ENCODE results near the gene ANKH.

ANKH gene

DNA sequence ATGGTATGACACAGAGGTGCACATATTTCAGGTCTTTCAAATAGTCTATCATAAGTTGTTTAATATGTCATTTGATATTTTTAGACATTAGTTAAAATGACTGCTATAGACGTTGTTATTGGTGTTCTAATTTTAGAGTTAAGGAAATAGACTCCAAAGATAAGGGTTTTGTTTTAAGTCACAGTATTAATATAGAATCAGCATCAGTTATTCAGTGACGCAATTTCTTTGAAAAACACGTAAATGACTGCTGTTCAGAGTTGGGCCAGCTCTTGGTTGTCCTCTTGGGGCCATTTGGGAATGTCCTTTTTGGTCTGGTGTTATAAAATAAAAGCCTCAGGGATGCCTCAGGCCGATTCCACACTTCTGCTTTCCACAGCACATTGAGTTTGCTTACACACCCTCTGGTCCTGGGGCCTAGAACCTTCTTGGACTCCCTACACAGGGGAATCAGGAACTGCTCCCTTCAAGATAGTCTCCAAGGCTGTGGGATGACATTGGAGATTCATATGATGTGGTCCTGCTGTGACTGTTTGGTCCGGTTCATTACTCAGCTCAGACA is 192.7 kb downstream of the ANKH start:
- DNase-seq: no peak

DNA sequence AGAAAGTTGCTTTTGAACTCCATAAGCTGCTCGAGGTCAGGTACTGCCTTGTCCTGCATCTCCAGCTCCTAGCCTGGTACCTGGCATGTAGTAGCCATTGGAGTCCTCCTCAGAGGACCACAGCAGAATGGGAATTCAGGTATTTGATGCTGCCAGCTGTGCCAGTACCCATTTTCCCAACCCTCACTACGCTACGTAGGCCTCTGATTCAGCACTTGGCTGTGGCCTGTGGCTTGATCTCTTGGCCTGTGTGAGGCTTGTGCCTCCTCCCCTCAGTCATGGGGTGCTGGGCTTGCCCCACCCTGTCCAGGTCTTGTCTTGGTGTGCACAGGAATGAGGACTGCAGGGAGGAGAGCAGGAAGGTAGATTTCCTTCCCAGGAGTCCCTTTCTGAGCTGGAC is 195.3 kb downstream of the ANKH start:
- no peak for DNase-seq

DNA sequence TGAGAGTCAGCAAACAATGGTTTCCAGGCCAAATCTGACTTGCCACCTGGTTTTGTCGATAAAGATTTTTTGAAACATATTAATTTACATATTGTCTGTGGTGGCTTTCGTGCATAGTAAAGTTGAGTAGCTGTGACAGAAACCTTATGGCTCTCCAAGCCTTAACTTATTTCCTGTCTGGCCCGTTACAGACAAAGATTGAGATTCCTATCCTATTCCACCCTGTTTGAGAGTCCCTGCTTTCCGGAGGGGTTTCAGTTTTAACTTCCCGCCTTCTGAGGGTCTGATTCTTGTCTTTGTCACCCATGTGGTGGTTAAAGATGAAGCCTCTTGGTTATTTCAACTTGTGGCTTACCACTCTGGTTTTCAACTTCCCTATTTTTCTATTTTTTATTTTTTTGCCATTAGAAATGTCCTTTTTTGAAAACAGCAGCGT is 195.7 kb downstream of the ANKH start:
- DNase-seq: peak; percentile 28

DNA sequence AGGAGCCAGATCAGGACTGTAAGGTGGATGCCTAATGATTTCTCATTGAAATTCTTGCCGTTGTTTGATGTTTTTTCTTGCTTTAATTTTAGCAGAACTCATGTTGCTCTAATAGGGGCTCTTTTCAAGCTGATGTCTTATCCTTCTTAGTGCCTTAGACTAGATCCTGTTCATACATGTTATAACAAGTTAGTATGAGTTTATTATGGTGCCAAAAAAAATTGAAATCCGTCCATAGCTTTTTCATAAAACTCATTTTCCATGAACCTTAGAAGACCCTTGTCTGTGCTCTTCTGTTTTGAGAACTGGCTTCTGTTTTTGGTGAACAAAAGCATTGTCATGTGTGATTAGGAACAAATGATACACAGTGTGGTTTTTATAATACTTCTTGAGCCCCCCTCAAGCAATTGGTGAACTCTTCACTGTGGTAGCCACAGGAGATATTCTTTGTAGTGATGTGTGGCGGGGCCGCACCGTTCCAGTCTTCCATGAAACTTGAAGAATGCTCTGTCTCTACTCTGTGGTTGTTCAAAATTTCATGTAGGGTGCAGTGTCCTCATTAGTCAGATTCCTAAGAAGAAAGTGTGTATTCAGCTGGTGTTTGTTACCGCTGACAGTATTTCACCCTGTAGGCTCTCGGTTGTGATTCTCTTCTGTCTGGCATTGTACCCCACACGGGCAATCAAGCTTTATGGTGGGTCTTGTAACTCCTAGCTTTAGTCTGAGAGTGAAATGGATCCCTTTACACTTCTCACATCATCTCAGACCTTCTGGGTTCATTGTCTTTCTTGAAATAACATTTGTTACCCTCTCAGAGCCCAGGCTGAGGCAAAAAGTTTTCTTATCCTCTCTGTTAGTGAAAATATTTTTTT is 196.4 kb downstream of the ANKH start:
- DNase-seq: no peak

DNA sequence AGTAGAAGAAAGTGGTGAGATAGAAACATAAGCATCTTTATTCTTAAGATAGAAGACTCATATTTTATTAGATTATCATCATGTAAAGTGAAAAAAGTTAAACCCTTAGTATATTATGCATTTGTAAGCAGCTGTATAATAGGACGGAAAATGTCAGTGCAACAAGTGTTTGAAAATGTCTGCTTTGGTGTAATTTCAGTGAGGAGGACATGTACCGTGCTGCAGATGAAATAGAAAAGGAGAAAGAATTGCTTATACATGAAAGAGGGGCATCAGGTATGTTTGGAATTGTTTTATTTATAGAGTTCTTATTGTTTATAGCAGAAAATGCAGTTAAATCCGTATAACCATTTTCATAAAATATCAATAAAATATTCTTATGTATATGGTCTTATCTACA is 198.1 kb downstream of the ANKH start:
- DNase-seq: no peak

DNA sequence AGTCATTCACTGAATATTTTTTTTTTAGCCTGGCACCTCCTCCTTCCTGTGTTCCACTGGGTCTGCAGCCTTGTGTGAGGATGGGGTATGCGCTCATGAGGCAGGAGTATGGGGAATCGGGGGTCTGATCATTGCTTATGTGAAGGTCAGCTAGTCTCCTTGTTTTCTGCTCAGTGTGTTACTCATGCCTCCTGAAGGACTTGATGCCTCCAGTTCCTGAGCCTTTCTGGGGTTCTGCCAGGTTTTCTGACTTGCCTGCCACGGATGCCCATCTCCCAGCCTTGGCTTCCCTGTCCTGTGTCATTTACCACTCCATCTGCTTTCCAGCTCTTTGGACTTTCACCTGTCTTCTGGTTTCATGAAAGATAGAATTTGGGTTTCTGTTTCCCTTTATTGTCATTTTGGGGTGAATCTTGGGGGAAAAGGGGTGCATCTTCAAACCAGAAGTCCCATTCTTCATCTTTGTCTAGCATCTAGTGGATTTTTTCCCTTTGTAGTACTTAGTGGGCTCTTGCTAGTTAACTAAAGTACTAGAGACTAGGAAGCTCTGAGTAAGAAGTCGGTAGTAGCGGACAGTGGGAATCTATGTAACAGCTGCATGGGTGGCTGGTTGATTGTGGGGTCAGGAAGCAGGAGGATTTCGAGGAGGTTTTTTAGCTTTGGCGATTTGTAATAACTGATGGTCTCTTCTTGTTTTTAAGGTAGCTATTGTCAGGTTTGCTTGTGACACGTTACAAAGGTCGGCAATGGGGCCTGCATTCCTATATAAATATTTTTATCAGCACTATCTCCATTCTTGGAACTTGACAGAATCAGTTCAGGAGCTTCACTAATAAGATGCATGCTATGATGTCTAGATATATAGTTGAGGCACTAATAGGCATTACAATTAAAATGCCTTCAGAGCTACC is 198.8 kb downstream of the ANKH start:
- DNase-seq: no peak

DNA sequence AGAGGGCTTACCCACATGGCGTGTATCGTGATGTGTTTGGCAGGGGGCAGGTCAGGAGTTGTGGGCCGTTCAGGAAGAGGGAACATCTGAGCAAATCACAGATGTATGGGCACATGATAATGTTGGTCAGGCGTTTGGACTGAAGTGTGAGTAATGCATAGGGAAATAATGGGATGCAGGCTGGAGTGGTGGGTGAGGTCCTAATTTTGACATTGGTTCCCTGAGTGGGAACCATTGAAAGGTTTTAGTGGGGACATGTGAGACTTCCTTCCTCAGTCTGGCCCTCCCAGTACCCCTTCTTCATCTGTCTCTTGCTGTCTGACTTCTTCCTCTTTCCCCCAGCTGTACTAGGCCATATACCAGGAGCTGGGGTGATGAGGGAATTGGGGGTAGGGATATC is 199.5 kb downstream of the ANKH start:
- DNase-seq: no peak

DNA sequence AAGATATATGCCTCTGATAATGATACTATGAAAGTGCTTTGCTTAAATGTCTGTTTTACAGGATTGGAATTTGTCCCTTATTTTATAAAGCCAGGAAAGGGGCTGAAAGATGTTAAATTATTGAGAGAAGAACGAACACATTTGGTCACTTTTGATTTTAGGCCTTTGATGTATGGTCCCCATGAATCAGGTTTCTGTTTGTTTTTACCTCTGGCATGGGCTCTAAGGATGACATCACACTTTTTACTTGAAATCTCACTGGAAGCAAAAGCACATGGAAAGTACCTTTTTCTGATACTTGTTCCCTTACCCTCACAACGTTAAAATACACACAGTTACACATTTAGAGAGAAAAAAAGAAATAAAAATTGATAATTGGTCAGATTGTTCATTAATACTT is 200.2 kb downstream of the ANKH start:
- peak; percentile 29 for DNase-seq

DNA sequence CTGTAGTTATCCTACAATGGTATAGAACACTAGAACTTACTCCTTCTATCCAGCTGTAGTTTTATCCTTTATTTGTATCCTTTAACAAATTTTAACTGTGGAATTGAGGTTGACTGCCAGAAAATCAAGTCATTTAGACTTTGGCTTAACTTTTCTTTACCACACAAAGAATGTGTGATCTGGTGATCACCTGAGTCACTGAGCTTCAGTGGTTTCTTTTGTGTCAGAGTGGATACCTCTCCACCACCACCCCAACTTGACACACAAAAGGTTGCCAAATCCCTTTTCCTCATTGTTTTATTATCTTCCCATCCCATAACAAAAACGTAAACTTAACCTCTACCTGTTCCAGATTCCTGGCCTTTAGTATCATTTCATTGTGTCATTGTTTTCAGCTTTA is 201.6 kb downstream of the ANKH start:
- no peak for DNase-seq

DNA sequence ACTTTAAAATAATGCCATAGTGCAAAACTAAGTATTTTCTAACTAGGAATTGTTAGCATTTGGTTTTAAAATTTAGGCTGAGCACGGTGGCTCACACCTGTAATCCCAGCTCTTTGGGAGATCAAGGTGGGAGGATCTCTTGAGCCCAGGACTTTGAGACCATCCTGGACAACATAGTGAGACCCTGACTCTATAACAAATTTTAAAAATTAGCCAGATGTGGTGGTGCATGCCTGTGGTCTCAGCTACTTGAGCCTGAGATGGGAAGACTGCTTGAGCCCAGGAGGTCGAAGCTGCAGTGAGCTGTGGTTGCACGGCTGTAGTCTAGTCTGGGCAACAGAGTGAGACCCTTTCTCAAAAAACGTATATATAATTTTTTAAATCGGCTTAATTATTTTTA is 202.2 kb downstream of the ANKH start:
- DNase-seq: no peak

DNA sequence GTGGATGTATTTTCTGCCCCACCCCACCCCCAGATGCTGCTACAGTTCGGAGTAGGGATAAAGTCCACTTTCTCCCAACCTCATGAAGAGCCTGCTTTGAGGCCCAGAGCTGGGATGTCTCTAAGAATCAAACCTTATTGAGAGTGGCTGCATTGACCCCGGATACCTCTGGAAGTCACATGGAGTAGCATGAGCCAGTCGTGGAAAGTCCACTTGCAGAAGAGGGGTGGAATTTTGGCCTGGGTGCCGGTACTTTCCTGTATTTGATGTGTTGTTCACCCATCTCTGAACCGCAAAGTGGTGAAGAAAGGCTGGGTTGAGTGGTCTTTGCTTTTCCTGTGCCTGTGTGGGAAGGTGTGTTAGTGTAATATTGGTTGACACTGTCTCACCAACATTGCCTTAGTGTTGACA is 203.4 kb downstream of the ANKH start:
- no peak for DNase-seq

DNA sequence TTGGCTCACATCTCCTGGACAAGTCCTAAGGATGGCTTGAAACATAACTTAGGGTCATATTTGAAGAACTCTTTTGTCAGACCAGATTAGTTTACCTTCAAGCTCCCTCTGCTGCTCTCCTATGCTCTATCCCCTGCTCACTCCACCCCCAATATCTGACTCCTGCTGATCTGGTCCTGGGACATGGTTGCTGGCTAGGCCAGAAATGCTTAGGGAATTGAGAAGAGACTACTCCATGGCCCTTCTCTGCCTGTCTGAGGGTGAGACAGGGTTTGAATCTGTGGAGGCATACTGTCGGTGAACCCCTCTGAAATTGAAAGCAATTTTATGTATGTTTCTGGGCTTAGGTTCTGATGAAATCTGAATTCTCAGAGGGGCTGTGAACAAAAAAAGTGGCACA is 203.8 kb downstream of the ANKH start:
- DNase-seq: no peak

DNA sequence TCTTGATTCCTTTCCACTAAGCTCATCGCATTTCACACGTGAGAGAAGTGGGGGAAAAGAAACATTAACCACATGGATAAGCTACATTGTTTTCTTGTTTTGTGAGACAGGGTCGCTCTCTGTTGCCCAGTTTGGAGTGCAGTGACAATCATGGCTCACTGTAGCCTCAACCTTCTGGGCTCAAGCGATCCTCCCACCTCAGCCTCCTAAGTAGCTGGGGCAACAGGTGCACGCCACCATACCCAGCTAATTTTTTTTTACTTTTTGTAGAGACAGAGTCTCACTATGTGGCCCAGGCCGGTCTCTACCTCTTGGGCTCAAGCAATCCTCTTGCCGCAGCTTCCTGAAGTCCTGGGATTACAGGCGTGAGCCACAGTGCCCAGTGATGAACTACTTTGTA is 204.3 kb downstream of the ANKH start:
- no peak for DNase-seq

DNA sequence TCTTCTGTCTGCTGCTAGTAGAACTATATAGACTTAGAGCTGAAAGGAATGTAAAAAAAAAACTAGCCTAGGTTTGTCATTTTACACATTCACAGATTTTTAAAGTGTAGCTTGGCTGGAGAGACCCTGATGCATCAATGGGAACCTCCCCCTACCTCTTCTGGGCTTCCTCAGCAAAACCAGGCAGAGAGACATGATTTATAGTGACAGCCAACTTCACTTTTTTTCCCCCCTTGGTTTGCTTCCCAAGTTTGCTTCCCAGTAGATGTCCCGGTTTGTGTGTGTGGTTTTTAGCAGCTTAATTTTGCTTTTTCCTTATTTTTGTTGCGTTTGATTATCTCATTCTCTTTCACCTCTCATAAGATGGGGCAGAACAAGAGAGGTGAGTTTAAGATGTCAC is 205.2 kb downstream of the ANKH start:
- no peak for DNase-seq

DNA sequence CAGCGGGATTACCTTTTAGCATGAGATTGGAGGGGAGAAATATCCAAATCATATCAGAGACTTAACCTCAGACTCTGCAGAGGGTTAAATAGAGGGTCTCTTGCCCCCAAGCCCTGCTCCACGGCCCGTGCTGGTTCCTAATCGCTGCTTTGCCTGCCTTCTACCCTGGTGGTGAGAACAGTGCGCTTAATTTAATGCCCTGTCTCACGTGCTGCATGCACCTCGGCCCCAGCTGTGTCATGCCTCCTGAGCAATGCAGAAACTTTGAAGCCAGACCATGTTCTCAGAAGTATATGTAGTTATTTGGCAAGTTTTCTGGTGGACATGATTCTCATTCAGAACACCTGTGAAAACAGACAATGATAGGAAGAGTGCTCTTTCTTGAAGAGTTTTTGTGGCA is 205.6 kb downstream of the ANKH start:
- DNase-seq: peak; percentile 50

DNA sequence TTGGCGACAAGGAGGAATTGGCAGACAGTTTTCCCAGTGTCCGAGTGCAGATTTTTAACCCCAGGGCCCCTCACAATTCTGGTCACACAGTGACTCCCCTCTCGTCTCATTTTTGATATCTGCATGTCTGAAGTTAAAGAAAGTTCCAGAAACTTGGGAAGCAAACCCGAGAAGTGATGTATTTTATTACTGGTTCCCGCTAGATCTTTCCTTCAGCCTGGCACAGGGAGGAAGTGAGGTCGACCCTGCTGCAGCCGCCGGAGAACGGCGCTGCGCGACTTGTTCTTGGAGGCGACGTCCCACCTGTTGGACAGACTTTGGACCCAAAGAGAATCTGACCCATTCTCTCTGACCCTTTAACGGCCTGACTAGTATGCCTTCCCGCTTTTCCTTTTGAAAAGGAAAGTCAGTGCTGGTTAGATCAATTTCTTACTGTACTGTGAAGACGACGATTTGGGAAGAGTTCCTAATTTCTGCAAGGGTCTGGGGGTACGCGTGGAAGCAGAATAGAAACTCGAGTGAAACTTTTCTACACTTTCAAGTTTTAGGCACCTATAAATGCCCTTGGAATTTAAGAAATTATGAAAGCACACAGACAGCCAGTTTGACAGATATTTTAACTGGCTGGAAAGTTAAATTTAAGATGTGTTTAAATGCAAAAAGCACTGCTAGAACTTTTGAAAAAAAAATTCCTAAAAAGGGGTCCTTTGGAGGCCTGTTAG is 206.3 kb downstream of the ANKH start:
- DNase-seq: peak; percentile 19

DNA sequence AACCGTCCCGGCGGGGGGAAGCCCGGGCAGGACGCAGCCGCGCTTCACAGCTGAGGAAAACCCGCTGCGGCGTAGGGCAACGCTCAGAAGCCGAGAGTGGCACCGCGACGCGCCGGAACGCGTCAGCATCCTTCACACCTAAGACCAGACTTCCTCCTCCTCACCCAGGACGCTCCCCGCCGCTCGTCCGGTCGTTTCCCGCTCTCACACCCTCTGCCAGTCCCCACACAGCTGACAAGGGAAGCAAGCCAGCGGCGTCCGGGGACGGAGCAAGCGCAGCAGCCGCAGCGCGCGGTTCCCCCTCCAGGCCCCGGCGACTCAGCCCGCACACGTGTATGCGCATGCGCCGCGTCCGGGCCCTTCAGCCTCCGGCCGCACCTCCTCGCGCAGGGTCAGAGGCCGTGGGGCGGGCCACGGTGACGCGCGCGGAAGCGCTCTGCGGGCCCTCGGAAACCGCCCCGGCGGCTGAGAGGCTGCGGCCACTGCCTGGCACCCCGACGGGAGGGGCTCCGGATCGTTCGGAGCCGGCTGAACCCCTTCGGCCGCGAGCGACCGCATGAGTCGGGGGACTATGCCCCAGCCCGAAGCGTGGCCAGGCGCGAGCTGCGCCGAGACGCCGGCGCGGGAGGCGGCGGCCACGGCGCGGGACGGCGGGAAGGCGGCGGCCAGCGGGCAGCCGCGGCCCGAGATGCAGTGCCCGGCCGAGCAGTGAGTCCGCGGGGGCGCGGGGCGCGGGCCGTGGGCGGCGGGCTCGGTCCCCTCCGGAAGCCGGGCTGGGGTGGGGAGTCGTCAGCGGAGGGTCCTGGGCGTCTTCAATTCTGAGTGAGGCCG is 207.1 kb downstream of the ANKH start, which contains the start of gene OTULIN:
Gene OTULIN, plus strand, starts transcription at position 449 of the 831 bp plus-strand sequence. Its CDS starts 108 bp downstream, at position 557.
- peak; percentile 88 for DNase-seq

DNA sequence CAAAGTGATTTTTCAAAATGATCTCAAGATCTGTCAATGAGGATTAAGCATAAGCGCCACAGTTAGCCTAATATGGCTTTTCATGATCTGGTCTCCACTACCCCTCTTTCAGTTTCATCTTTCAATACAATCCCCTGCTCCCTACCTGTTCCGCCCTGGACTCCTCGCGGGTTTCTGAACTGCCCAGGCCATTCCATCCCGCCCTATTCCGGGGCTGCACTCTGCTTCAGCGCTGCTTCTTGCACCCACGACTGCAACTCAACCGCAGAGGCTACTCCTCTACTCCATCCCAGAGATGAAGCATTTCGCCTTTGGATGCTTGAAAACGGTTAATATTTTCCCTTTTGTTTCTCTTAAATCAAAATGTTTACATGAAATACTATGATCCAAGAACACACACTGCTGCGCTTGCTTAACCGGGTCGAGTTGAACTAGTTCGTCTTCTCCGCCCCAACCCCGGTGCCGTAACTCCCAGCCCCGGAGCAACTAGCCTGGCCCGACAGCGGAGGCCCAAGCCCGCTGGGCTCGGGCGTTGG is 207.8 kb downstream of the ANKH start:
- DNase-seq: no peak

DNA sequence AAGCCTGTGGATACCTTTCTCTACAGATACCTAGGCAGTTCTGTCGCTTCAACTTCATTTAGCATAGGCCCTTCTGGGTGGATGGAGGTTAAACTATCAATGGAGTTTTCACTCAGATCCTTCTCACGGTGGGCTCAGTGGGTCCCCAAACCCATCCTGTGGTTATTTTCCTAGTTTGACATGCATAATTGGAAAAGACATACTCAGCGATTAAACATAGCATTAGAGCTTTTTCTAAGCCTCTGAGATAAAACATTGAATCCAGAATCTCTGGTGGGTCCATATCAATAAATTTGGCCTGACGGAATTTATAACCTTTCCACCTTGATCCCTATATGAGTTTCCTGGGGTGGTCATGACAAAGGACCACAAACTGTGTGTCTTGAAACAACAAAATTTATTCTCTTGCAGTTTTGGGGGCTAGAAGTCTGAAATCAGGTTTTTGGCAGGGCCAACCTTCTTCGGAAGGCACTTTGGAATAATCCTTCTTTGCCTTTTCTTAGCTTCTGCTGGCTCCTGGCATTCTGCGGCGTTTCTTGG is 208.8 kb downstream of the ANKH start:
- DNase-seq: no peak

DNA sequence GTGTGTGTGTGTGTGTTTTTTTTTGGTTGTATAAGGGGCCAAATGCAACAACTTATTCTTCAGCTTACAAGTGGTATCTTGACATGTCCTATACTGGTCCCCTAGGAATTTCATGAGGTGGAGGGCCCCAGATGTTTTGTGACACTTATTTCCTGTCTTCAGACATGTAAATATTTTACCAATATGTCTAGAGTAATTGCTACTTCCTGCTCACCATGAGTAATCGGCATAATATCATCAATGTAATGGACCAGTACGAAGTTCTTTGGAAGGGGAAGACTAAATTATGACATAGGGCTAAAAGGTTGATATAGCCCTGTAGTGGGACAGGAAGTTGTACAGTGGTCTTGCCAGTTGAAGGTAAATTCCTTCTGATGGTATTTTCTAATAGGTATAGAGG is 210.7 kb downstream of the ANKH start:
- no peak for DNase-seq
